Natural killer cell (primary cell): ENCODE measurements around the gene EBF3. TPM values are rescaled to one million over a fixed set of nuclear protein-coding genes. Genes with fewer than 3 reads are reported as not detected.
A peak's percentile ranks its signal among the peaks of the same experiment; 100 is the strongest.

Experiments
- ATAC-seq, 3 donors: fragments of 150-1000 bp in 2 of 3; fragments of 200-7000 bp in 1 of 3; cut with Tn5 transposase; 1 replicate in 1 of 3; 2 replicates in 2 of 3; pipeline ENCODE4 v1.10.0; 2021; ENCODE audit warnings: mild to moderate bottlenecking in 2 of 3, moderate library complexity in 2 of 3
- DNase-seq, 2 donors: peaks; one replicate each; pipeline versions ENCODE4 v3.0.0 to v3.0.0-alpha.2; 2013 to 2021; ENCODE audit warnings: mixed read lengths in 1 of 2
- H3K27ac ChIP-seq: one replicate; pipeline ENCODE4 v1.5.1; 2013; ENCODE audit warnings: mild to moderate bottlenecking, low read length
- H3K27me3 ChIP-seq: one replicate; pipeline ENCODE4 v1.6.1; 2013; ENCODE audit warnings: low read length; ENCODE audit not compliant: control insufficient read depth, insufficient read depth
- H3K36me3 ChIP-seq: one replicate; pipeline ENCODE4 v1.6.1; 2013; ENCODE audit warnings: low read length; ENCODE audit not compliant: control insufficient read depth, insufficient read depth
- H3K4me1 ChIP-seq: one replicate; pipeline ENCODE4 v1.6.1; 2013; ENCODE audit warnings: low read length; ENCODE audit not compliant: control insufficient read depth, insufficient read depth
- H3K4me3 ChIP-seq: one replicate; pipeline ENCODE4 v1.5.1; 2013; ENCODE audit warnings: low read length
- H3K9me3 ChIP-seq: one replicate; pipeline ENCODE4 v1.6.1; 2013; ENCODE audit warnings: low read length; ENCODE audit not compliant: control insufficient read depth, insufficient read depth
- H3K27ac Mint-ChIP-seq, 2 donors: one replicate each; pipeline ENCODE4 v1.8.0; 2022; ENCODE audit warnings: mild to moderate bottlenecking in 2 of 2, mixed read lengths in 2 of 2, moderate library complexity in 1 of 2
- H3K27me3 Mint-ChIP-seq, 2 donors: one replicate each; pipeline ENCODE4 v1.8.0; 2022; ENCODE audit warnings: low read depth in 2 of 2, mixed read lengths in 2 of 2
- H3K36me3 Mint-ChIP-seq: one replicate; pipeline ENCODE4 v1.8.0; 2022; ENCODE audit warnings: mixed read lengths
- H3K4me1 Mint-ChIP-seq, 2 donors: one replicate each; pipeline ENCODE4 v1.8.0; 2022; ENCODE audit warnings: mixed read lengths in 2 of 2
- H3K4me3 Mint-ChIP-seq: one replicate; pipeline ENCODE4 v1.8.0; 2022; ENCODE audit warnings: mild to moderate bottlenecking, moderate library complexity, mixed read lengths
- H3K9me3 Mint-ChIP-seq, 2 donors: one replicate each; pipeline ENCODE4 v1.8.0; 2022; ENCODE audit warnings: mixed read lengths in 2 of 2
- WGBS: methylation state at CpG from one replicate; pipeline ENCODE4 v1.1.7; 2013; ENCODE audit warnings: missing lambda C conversion rate; ENCODE audit not compliant: insufficient coverage; 5-methylcytosine and 5-hydroxymethylcytosine counted together
- intact Hi-C: fragments of 100-400 bp; cut with micrococcal nuclease; formaldehyde crosslinking; loops from one replicate; pipeline ENCODE4 v1.14.2; 2022
- total RNA-seq, 4 donors: library from RNA; stranded (reverse); fragments of 120-200 nt in 1 of 4; gene quantifications; one replicate each; pipeline versions ENCODE4 v1.2.3 to v1.2.4, GENCODE V29; 2013 to 2022
- TF ChIP-seq, protein P1 (sequence below): fragments of 200-600 bp; IDR thresholded peaks from one replicate; pipeline ENCODE4 v1.8.0; 2022; ENCODE audit warnings: antibody characterized with exemption

EBF3 gene
- total RNA-seq, 3 donors from 2014 or later (not counting 1 experiment from before 2014, with no cell fraction given), result not detected

DNA sequence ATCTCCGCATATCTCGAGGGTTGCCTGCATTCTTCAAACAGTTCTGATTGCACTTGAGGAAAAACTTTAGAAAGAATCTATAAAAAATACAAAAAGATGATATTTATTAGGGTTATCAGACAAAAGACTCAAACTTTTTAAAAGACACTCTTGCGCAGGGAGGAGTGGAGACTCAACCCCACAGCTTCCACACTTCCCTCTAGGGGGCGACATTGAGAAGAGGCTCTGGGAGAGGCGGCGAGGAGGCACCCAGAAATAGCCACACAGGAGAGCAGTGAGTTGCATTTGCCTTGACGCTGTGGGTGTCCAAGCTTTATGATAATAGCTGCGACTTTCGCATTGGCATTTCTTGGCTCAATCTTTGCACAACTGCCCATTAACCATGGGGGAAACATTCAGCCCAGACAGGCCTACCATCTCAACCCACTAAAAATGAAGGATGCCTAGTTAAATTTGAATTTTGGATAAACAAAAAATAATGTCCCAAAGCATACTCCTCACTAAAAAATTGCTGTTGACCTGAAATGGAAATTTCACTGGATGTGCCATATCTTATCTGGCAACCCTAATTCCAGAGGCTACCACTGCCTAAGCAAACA is 86.2 kb downstream of the EBF3 start:
- no peaks in the 10 kb centered on the region for H3K9me3 ChIP-seq
- no peak overlapping the region for H3K4me3 ChIP-seq
- no peaks in the 10 kb centered on the region for H3K27me3 ChIP-seq
- no peak overlapping the region for H3K27ac ChIP-seq
- peak in 1 of 2 donors; percentile 60 for DNase-seq
- no peak overlapping the region for H3K27ac Mint-ChIP-seq
- ATAC-seq, result peak in 2 of 3 donors; percentile 36 to 65
- H3K36me3 ChIP-seq, result no peaks in the 10 kb centered on the region
- H3K27me3 Mint-ChIP-seq, result peaks cover 0 to 3% of the 10 kb centered on the region in 2 donors
- TF ChIP-seq, protein P1, sequence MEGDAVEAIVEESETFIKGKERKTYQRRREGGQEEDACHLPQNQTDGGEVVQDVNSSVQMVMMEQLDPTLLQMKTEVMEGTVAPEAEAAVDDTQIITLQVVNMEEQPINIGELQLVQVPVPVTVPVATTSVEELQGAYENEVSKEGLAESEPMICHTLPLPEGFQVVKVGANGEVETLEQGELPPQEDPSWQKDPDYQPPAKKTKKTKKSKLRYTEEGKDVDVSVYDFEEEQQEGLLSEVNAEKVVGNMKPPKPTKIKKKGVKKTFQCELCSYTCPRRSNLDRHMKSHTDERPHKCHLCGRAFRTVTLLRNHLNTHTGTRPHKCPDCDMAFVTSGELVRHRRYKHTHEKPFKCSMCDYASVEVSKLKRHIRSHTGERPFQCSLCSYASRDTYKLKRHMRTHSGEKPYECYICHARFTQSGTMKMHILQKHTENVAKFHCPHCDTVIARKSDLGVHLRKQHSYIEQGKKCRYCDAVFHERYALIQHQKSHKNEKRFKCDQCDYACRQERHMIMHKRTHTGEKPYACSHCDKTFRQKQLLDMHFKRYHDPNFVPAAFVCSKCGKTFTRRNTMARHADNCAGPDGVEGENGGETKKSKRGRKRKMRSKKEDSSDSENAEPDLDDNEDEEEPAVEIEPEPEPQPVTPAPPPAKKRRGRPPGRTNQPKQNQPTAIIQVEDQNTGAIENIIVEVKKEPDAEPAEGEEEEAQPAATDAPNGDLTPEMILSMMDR, result peak; percentile 33
- no peaks in the 10 kb centered on the region for H3K9me3 Mint-ChIP-seq
- no peaks in the 10 kb centered on the region for H3K4me1 Mint-ChIP-seq
- no peaks in the 10 kb centered on the region for H3K36me3 Mint-ChIP-seq
- 69% methylated on average over 9 of the region's 9 CpGs for WGBS
- H3K4me1 ChIP-seq, result no peaks in the 10 kb centered on the region
- no peak overlapping the region for H3K4me3 Mint-ChIP-seq
- intact Hi-C loops, result loop anchor here (2.0 kb wide), 1 partner anchor 249 kb away; no protein-coding TSS in a partner anchor

GRCh38 chr10:129876838-129877237 is 87.2 kb downstream of the EBF3 start:
- Histone ChIP-seq H3K4me1 (no peaks in the 10 kb centered on the region), H3K4me3 (no peak overlapping the region), H3K27ac (no peak overlapping the region), H3K27me3 (no peaks in the 10 kb centered on the region), H3K36me3 (no peaks in the 10 kb centered on the region), H3K9me3 (no peaks in the 10 kb centered on the region)
- ATAC-seq (no peak), DNase-seq (no peak)
- TF ChIP-seq, protein P1, result no peak
- peaks cover 0 to 8% of the 10 kb centered on the region in 2 donors for H3K27me3 Mint-ChIP-seq
- H3K4me3 Mint-ChIP-seq, result no peak overlapping the region
- no peaks in the 10 kb centered on the region for H3K9me3 Mint-ChIP-seq
- WGBS, result 77% methylated on average over 4 of the region's 5 CpGs
- no peaks in the 10 kb centered on the region for H3K36me3 Mint-ChIP-seq
- no peak overlapping the region for H3K27ac Mint-ChIP-seq
- H3K4me1 Mint-ChIP-seq, result no peaks in the 10 kb centered on the region
- intact Hi-C loops, result no loop called here

DNA sequence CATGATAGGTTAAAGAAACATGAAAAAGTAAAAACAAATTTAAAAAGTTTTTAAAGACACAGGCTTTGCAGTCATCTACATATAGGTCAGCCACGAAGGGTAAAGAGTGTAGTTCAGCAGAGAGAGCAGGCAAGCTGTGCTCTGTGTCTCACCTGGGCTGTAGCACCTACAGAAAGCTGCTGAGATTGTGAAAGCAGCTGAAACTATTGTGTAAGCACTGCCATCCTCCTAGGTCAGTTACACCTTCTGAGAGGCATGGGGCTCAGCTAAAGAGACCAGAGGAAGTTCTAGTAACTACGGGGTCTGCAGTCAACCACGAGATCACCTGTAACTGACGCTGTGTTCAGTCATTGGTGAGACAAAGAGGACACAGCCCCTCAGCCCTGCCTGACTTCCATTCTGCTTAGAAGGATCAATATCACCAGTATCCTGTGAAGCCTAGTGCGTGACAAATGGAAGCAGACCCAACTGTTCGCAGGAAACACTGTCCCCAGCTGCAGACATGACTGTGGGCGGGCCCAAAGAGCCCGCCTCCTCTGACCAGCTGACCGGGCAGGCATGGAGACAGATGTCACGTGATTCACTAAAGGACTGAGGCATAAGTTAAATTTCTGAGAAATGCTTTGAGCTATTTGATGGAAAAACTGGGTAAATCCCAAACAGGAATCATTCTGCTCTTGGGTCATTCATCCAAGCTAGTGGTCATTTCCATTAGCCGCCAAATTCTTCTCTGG is 87.9 kb downstream of the EBF3 start:
- intact Hi-C loops, result no loop called here
- H3K27ac Mint-ChIP-seq, result no peak overlapping the region

More for the DNA sequence above, 87.9 kb downstream of the EBF3 start:
- H3K27ac ChIP-seq, result no peak overlapping the region
- DNase-seq (no peak), ATAC-seq (no peak)
- peaks cover 3% of the 10 kb centered on the region in 2 donors for H3K4me1 Mint-ChIP-seq
- no peaks in the 10 kb centered on the region for H3K9me3 Mint-ChIP-seq
- H3K36me3 Mint-ChIP-seq, result no peaks in the 10 kb centered on the region
- H3K9me3 ChIP-seq, result no peaks in the 10 kb centered on the region
- peaks cover under 1 to 8% of the 10 kb centered on the region in 2 donors for H3K27me3 Mint-ChIP-seq
- peaks cover 3% of the 10 kb centered on the region for H3K4me1 ChIP-seq
- no peak overlapping the region for H3K4me3 ChIP-seq
- WGBS, result 69% methylated on average over 11 of the region's 11 CpGs
- no peaks in the 10 kb centered on the region for H3K36me3 ChIP-seq
- no peak overlapping the region for H3K4me3 Mint-ChIP-seq
- TF ChIP-seq, protein P1, result no peak
- no peaks in the 10 kb centered on the region for H3K27me3 ChIP-seq
